ENCODE data around the gene ADORA1. TPM values are rescaled to one million over a fixed set of nuclear protein-coding genes. Genes with fewer than 3 reads are reported as not detected.

ADORA1 gene
- polyA plus RNA-seq, 3 donors: 0.13 to 1.1 TPM; not detected in 1

DNA sequence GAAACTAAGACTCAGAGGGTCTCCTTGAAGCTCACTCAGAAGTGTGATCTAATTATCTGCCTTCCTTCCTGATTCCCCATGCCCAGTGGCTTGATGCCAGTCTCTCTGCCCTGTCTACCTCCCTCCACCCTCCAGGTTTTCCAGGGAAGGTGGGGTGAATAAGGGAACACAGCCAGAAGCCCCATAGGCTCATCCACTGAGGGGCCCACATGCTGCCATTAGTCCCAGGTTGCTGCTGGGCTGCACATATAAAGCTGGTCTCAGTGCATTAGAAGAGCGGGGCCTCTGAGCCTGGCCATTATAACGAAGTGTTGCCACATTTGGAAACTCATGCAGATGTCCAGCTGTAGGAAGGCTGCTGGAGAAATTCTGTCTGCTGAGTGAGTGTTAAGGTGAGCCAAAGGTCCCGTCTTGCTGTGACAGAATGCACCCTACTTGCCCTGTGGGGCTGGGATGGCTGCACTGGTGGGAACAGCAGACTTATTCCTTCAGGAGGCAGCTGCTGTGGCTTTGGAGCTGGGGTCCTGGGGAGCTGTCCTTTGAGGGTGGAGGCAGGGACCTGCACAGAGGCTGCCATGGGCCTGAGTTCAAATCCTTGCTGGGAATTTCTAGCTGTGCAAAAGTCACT lies 2.9 kb downstream of the ADORA1 start:
- TF ChIP-seq, protein P1, sequence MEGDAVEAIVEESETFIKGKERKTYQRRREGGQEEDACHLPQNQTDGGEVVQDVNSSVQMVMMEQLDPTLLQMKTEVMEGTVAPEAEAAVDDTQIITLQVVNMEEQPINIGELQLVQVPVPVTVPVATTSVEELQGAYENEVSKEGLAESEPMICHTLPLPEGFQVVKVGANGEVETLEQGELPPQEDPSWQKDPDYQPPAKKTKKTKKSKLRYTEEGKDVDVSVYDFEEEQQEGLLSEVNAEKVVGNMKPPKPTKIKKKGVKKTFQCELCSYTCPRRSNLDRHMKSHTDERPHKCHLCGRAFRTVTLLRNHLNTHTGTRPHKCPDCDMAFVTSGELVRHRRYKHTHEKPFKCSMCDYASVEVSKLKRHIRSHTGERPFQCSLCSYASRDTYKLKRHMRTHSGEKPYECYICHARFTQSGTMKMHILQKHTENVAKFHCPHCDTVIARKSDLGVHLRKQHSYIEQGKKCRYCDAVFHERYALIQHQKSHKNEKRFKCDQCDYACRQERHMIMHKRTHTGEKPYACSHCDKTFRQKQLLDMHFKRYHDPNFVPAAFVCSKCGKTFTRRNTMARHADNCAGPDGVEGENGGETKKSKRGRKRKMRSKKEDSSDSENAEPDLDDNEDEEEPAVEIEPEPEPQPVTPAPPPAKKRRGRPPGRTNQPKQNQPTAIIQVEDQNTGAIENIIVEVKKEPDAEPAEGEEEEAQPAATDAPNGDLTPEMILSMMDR (IDR thresholded peaks at IDR 0.05): no peak
- Histone ChIP-seq H3K27me3 (ENCODE audit: control insufficient read depth in 2 of 2, insufficient read depth in 2 of 2, low read length in 2 of 2) (peaks cover 21 to 47% of the 10 kb centered on the region in 2 donors), H3K4me1 (ENCODE audit: control insufficient read depth in 1 of 2, insufficient read depth in 2 of 2, low read length in 2 of 2) (peaks cover 58 to 61% of the 10 kb centered on the region in 2 donors), H2AFZ (ENCODE audit: insufficient read depth, low read depth, low read length, poor library complexity, severe bottlenecking) (no peak overlapping the region), H3K4me2 (replicated peaks; ENCODE audit: extremely low read depth, low read length, poor library complexity, severe bottlenecking) (no peak overlapping the region), H3K27ac (ENCODE audit: low read depth in 1 of 2, low read length in 2 of 2) (no peak overlapping the region), H3K36me3 (replicated peaks in 1 of 2; ENCODE audit: control insufficient read depth in 1 of 2, insufficient read depth in 2 of 2, low read length in 2 of 2) (no peaks in the 10 kb centered on the region), H3K9me3 (replicated peaks in 1 of 2; ENCODE audit: control insufficient read depth in 1 of 2, insufficient read depth in 1 of 2, low read length in 2 of 2) (peaks cover 0 to 9% of the 10 kb centered on the region in 2 donors), H3K79me2 (ENCODE audit: insufficient read depth, low read length) (no peaks in the 10 kb centered on the region), H3K9ac (ENCODE audit: insufficient read depth, low read length, poor library complexity, severe bottlenecking) (no peak overlapping the region), H4K20me1 (ENCODE audit: insufficient read depth, low read length) (no peaks in the 10 kb centered on the region), H3K4me3 (replicated peaks in 1 of 3; ENCODE audit: low read depth in 2 of 3, low read length in 3 of 3) (no peak overlapping the region)
- no peak for DNase-seq
- Mint-ChIP-seq H3K4me3 (no peak overlapping the region), H3K4me1 (peaks cover 57% of the 10 kb centered on the region), H3K27me3 (ENCODE audit: low read depth in 3 of 3) (peaks cover 43 to 69% (median 61%) of the 10 kb centered on the region in 3 donors), H3K27ac (no peak overlapping the region), H3K36me3 (peaks cover 0 to 7% of the 10 kb centered on the region in 2 donors), H3K9me3 (peaks cover 0 to 10% (median 2%) of the 10 kb centered on the region in 7 donors)
- WGBS (ENCODE audit: insufficient coverage): 100% methylated on average over 3 of the region's 3 CpGs
- intact Hi-C loops (cut with micrococcal nuclease): no loop called here

DNA sequence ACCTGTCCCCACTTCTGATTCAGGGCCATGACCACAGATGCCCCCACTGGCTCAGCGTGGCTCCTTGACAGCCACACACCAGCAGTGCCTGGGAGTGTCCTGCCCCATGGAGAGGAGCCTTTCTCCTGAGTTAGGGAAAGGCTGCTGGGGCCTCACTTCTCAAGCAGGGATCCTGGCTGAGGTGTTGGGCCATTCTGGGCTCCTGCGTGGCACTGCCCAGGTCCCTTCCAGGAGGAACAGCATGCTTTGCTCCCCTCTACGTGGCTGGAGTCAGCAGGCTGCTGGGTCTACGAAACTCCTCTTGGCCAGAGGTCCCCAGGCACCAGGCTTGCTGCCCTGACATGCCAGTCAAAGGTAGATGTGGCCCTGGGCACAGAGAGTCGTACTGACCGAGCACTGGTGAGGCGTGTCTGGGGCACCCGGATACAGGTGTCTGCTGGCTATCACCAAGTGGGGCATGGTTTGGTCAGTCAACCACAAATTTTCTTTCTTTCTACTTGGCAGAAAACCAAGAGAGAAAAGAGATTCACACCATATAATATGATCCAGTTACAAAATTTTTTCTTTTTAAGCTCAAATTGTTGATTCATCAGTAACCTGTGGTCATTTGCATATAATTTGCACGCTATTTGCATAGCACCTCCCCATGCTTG lies 4.1 kb downstream of the ADORA1 start:
- Histone ChIP-seq H4K20me1 (ENCODE audit: insufficient read depth, low read length) (no peaks in the 10 kb centered on the region), H2AFZ (ENCODE audit: insufficient read depth, low read depth, low read length, poor library complexity, severe bottlenecking) (no peak overlapping the region), H3K36me3 (replicated peaks in 1 of 2; ENCODE audit: control insufficient read depth in 1 of 2, insufficient read depth in 2 of 2, low read length in 2 of 2) (no peaks in the 10 kb centered on the region), H3K4me3 (replicated peaks in 1 of 3; ENCODE audit: low read depth in 2 of 3, low read length in 3 of 3) (no peak overlapping the region), H3K79me2 (ENCODE audit: insufficient read depth, low read length) (no peaks in the 10 kb centered on the region), H3K9me3 (replicated peaks in 1 of 2; ENCODE audit: control insufficient read depth in 1 of 2, insufficient read depth in 1 of 2, low read length in 2 of 2) (peaks cover 0 to 9% of the 10 kb centered on the region in 2 donors), H3K4me2 (replicated peaks; ENCODE audit: extremely low read depth, low read length, poor library complexity, severe bottlenecking) (no peak overlapping the region), H3K4me1 (ENCODE audit: control insufficient read depth in 1 of 2, insufficient read depth in 2 of 2, low read length in 2 of 2) (peaks cover 57 to 60% of the 10 kb centered on the region in 2 donors), H3K9ac (ENCODE audit: insufficient read depth, low read length, poor library complexity, severe bottlenecking) (no peak overlapping the region), H3K27ac (ENCODE audit: low read depth in 1 of 2, low read length in 2 of 2) (no peak overlapping the region), H3K27me3 (ENCODE audit: control insufficient read depth in 2 of 2, insufficient read depth in 2 of 2, low read length in 2 of 2) (peaks cover 23 to 53% of the 10 kb centered on the region in 2 donors)
- Mint-ChIP-seq H3K27me3 (ENCODE audit: low read depth in 3 of 3) (peaks cover 46 to 70% (median 59%) of the 10 kb centered on the region in 3 donors), H3K9me3 (peaks cover 0 to 7% (median 0%) of the 10 kb centered on the region in 7 donors), H3K4me3 (peak overlapping the region in 1 of 2 donors; percentile 49), H3K4me1 (peaks cover 56% of the 10 kb centered on the region), H3K36me3 (peaks cover 0 to 7% of the 10 kb centered on the region in 2 donors), H3K27ac (no peak overlapping the region)
- intact Hi-C loops (cut with micrococcal nuclease): no loop called here
- TF ChIP-seq, protein P1 (IDR thresholded peaks at IDR 0.05): no peak
- DNase-seq: no peak
- WGBS (ENCODE audit: insufficient coverage): 92% methylated on average over 7 of the region's 9 CpGs

Data from CD14-positive monocyte (primary cell).